ENCODE data around the gene MIER2.
"Not testable (repeated sequence)": the region's sequence is repeated elsewhere in the genome, so short reads cannot be mapped to it uniquely, and the experiment has no call there.

Gene MIER2

DNA sequence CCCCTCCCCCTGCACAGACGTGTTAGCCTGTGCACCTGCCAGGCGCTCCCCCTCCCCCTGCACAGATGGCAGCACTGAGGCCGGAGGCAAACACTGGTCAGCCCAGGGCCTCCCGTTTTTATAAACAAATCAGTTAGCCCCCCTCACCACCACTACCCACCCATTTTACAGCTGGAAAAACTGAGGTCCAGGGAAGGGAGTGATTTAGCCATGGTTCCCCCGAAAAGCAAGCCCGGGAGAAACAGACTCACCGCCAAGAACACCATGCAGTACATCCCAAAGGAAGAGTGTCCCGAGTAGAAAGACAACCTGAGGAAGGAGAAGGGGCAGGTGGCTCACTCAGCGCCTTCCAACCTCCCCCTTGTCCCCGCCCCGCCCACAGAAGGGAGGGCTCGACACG is 62.1 kb downstream of the MIER2 start:
- no peak for DNase-seq
- ATAC-seq = no peak

DNA sequence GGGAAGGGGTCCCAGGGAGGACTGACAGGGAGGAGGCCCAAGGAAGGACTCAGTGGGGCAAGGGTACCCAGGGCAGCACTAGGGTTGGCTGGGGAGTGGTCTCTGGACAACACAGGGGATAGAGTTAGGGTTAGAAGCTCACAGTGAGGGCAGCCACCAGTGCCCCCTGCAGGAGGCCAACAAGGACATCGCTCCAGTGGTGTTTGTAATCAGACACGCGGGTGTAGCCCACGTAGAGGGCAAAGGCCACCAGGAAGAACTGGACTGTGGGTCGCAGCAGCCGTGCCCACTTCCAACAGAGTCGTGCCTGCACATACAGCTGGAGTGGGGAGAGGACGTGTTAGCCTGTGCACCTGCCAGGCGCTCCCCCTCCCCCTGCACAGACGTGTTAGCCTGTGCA is 62.6 kb downstream of the MIER2 start:
- ATAC-seq (no peak), DNase-seq (no peak)

DNA sequence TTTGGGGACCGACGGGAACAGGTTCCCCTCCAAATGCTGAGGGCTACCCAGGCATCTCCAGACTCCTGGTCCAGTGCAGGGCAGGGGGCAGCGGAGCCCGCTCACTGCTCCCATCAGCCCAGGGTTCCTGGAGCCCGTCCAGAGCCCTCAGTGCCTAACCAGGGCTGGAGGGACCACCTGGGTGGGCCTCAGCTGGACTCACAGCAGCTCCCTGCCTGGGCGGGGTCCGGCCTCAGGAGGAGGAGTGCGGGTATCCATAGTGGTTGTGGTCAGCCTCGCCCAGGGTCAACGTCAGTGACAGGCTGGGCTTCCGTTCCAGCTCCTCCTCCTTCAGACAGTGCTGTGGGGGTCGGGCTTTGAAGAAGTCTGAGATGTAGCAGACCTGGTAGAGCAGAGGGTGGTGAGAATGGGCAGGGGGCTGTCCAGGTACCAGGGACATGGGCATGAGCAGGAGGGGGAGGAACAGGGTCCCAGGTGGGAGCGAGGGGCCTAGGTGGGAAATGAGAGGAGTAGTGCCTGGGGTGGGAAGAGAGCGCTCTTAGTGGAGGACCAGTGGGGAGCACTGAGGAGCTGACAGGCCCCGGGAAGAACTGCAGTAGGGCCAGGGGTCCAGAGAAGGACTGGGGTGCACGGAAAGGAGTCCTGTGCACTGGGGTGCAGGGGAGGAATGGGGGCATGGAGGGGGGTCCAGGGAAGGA is 63.3 kb downstream of the MIER2 start:
- DNase-seq = no peak
- ATAC-seq = no peak

DNA sequence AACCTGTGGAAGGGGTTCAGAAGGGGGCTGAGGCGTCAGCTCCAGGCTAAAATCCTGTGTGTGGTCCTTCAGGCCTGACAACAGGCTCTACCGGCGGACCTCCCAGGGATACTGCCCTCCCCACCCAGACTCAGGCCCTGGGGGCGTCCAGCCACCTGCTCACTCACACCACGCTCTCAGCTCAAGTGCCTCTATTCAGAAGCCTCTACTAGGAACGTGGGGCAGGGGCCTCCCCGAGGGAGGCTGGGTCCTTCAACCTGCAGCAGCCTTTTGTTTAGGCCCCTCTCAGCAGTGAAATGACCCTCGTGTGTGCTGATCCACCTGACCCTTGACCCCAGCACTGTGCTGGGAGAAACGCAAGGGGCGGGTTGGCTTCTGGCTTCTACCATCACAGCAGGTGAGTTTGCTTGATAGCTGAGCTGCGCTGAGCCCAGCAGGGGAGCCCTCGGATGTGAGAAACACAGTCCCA is 64.0 kb downstream of the MIER2 start:
- ATAC-seq (no peak), DNase-seq (no peak)

DNA sequence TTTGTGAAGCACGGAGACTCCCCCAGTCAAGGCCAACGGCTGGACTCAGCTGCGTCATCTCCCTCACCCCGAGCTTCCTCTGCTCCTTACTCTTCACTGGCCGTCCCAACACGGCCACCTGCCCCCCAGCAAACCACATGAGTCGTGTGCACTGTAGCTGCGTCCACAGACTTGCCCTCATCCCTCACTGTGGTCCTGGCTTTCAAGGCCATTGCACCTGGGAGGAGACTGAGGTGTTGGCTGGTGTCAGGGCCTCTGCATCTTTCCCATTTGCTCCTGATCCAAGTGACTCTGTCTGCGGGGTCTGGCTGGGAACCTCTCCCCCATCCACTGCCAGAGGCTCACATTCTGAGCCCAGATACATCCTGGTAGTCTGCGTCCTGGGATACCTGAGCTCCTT is 64.9 kb downstream of the MIER2 start:
- ATAC-seq = no peak
- no peak for DNase-seq

DNA sequence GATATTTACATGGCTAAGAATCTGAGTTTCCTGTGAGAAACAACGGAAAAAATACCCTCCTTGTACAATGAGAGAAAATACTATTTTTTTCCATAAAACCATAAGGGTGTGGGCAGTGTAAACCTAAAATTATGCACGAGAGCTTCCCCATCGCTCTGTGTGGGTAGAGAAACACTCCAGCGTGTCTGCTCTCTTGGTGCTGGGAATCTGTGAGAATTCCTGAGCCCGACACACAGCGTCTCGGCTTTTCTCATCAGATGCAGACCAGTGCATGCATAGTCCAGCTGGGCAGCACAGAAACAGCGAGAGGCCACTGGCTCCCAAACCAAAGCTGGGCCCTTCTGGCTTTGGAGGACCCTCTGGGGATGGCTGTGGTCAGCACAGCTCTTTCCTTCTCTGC is 65.4 kb downstream of the MIER2 start:
- no peak for ATAC-seq

DNA sequence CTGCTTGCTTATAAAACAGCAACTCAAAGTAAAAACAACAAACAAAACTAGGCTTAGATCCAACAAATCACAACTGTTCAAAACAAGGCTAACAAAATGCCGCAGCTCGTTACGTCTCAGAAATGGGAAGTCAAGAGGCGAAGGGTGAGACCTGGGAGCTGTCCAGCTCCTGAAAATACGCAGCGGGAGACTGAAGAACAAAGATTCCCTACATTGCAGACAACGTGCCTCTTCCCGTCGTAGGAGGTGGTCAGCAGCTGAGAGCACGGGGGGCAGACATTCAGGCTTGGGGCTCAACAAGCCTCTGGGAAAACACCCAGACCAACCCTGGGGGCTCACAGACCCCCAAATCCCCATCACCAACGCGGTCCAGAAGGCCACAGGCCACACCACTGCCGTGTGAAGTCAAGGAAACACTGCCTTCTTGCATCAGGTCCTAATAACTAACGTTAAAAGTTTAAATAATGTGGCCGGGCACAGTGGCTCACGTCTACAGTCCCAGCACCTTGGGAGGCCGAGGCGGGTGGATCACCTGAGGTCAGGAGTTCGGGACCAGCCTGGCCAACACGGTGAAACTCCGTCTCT is 66.9 kb downstream of the MIER2 start:
- ATAC-seq (no peak), DNase-seq (no peak)

More for the DNA sequence above, 65.4 kb downstream of the MIER2 start:
- DNase-seq = no peak

DNA sequence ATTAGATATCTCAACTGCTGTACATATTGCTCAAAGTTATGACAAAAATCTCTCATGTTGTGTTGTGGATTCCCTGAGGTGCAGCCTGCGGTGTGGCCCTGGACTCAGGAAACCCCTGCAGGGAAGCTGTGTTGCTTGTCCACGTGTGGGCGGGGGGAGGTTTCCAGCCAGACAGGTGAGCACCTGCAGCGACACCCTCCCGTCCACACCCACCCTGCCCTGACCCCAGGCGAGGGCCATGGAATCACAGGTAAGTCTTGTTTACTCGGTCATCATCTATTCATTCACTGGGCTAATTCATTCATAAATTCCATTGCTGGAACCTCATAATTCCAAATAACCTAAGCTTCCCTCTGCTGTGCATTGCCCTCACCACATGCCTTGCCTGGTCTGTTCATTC is 67.5 kb downstream of the MIER2 start:
- ATAC-seq (no peak), DNase-seq (no peak)

DNA sequence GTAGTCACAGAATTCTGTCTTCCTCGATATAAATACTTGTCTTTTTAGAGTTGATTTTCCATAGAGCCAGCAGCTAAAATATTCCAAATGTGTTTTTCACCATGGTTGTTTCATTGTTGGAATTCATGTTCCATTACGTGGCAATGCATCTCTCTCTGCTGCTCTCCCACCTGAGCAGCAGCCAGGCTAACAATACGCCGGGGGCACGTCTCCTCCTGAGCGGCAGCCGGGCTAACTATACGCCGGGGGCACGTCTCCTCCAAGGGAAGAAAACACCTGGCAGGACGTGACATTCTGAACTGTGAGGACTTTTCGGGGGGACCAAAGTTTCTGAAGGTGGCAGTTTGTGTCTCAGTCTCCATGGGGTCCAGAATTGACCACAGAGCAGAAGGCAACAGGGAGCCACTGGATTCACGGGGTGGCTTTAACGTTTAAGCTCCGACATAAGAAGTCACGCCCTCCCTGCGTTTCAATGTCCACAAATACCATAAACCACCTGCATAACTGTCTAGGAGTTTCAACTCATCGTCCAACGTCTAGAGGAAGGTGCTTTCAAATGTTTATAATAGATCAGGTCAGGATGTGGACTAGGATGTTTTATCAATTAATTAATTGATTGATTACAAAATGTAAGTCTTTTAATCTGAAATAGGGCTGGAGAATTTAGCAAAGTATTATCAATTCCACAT is 68.5 kb downstream of the MIER2 start:
- no peak for ATAC-seq

DNA sequence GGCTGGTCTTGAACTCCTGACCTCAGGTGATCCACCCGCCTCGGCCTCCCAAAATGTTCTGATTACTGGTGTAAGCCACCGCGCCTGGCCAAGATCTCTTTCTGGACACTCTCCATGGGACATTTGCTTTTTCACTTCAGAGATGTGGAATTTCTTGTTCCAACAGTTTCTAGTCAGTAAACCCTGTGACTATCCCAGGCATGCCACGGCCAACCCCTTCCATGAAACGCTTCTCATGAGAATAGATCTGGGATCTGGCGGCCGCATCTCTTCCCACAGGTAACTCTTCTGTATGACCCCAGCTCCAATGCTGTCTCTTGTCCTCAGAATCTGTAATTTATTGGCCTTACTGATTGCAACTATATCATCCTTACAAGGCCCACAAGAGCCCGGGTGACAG is 69.6 kb downstream of the MIER2 start:
- DNase-seq (no peak), ATAC-seq (no peak)

More for the DNA sequence above, 68.5 kb downstream of the MIER2 start:
- no peak for DNase-seq

DNA sequence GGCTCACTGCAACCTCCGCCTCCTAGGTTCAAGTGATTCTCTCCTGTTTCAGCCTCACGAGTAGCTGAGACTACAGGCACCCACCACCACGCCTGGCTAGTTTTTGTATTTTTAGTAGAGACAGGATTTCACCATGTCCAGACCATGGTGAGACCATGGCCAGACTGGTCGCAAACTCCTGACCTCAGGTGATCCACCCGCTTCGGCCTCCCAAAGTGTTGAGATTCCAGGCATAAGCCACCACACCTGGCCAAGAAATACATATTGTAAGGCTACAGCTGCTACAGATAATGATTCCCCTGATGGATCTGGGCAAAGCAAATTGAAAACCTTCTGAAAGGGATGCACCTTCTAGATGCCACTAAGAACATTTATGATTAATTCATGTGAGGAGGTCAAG is 71.2 kb downstream of the MIER2 start:
- no peak for ATAC-seq
- DNase-seq = no peak

DNA sequence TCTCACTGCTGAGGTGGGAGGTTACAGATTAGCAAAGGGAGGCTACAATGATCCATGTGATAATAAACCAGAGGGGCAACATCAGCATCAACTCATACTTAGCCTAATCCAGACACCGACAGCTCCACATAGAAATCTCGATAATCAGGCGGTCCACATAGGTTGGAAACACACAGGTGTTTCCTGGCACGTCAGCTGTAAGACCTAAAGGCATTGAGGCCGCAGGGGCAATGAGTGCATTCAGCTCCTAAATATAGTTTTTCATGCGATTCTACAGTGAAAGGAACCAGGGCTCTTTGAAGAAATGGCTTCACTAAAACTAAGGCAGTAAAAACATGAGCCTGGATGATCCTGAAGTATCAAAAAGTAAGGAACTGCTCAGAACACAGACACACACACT is 72.7 kb downstream of the MIER2 start:
- DNase-seq = no peak
- no peak for ATAC-seq

DNA sequence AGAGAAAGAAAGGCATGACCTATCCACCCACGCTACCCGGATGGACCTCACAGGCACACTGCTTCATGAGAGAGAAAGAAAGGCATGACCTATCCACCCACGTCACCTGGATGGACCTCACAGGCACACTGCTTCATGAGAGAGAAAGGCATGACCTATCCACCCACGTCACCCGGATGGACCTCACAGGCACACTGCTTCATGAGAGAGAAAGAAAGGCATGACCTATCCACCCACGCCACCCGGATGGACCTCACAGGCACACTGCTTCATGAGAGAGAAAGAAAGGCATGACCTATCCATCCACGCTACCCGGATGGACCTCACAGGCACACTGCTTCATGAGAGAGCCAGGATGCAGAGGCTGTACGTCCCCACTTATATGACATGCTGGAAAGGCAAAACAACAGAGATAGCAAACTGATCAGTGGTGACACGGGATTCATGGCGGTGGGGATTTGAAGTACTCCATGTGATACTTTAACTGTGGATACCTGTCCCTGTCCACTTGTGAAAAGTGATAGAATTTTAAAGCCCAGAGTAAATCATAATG is 73.8 kb downstream of the MIER2 start:
- not testable (repeated sequence) for DNase-seq, ATAC-seq

DNA sequence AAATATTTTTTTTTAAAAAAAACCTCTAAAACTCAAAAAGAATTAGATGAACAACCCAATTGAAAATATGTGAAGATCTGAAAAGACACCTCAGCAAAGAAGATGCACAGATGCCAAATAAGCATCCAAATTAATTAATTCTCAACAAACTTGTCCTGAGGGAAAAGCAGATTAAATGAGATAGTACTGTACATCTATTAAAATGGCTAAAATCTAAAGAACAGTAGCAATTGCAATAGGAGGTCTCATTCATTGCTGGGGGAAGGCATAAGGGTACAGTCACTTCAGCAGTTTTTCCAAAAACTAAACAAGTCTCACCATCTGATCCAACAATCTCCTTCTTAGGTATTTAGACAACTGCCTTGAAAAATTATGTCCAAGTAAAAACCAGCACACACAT is 75.4 kb downstream of the MIER2 start:
- DNase-seq = no peak
- no peak for ATAC-seq

DNA sequence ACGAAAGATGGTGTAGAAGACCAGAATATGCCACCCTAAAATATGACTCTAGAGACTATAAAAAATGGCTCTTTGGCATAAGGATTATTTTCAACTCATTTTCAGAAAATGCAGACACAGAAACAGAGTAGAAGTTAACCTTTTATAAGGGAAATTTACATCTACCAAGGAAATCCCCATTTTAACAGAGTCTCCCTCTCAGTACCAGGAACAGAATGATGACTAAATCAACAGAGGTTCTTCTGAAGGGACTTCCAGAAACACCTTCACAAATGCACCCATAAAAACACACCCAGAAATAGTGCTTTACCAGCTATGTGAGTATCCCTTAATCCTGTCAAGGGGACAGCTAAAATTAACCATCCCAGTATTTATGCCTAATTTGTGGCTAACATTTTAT is 82.5 kb downstream of the MIER2 start:
- peak; percentile 60 for ATAC-seq
- DNase-seq = no peak

DNA sequence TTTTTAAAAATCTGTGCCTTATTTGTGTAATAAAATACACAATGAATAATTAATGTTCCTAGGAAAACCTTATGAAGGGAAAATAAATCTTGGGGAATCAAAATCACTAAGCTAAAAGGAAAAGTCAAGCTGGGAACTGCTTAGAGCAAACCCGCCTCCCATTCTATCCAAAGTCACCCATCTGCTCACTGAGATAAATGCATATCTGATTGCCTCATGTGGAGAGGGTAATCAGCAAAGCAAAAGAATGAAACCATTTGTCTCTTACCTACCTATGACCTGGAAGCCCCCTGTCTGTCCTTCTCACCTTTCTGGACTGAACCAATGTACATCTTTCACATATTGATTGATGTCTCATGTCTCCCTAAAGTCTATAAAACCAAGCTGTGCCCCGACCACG is 87.8 kb downstream of the MIER2 start:
- DNase-seq, ATAC-seq: not testable (repeated sequence)

All from stimulated activated naive CD8-positive, alpha-beta T cell treated with anti-CD3 and anti-CD28 coated beads, Interleukin-15, Interleukin-2, amounts not matched to agents 100 U/mL and 50 U/mL, for 24 hours (primary cell).